Activated T-helper 2 cell treated with anti-CD3 and anti-CD28 coated beads, Interferon-gamma antibody, Interleukin-2, Interleukin-4, amounts not matched to agents 10 μg/mL and 5 μg/mL and 100 μg/mL, durations not matched to agents 14 hours and 24 hours and 36 hours (primary cell): ENCODE measurements around the gene KRT4. TPM values are rescaled to one million over a fixed set of nuclear protein-coding genes. Genes with fewer than 3 reads are reported as not detected.

Experiments used
- DNase-seq: peaks from one replicate; pipeline ENCODE4 v3.0.0; 2021; ENCODE audit warnings: low spot score
- H3K27ac Mint-ChIP-seq: one replicate; pipeline ENCODE4 v1.8.0; 2021; ENCODE audit warnings: mixed read lengths
- H3K27me3 Mint-ChIP-seq: one replicate; pipeline ENCODE4 v1.8.0; 2021; ENCODE audit warnings: low read depth, mixed read lengths
- H3K36me3 Mint-ChIP-seq: one replicate; pipeline ENCODE4 v1.8.0; 2021; ENCODE audit warnings: low read depth, mixed read lengths
- H3K4me1 Mint-ChIP-seq: one replicate; pipeline ENCODE4 v1.8.0; 2021; ENCODE audit warnings: low read depth, mixed read lengths
- H3K4me3 Mint-ChIP-seq: one replicate; pipeline ENCODE4 v1.8.0; 2021; ENCODE audit warnings: low read depth, mild to moderate bottlenecking, moderate library complexity, mixed read lengths
- H3K9me3 Mint-ChIP-seq: one replicate; pipeline ENCODE4 v1.8.0; 2021; ENCODE audit warnings: mixed read lengths
- intact Hi-C: fragments of 100-400 bp; cut with micrococcal nuclease; formaldehyde crosslinking; loops from one replicate; pipeline ENCODE4 v1.15.1; 2023
- total RNA-seq: library from RNA; stranded (reverse); gene quantifications from 2 replicates; pipeline ENCODE4 v1.2.3, GENCODE V29; 2022

Gene KRT4
- total RNA-seq, 1 donor from 2014 or later: not detected

- Mint-ChIP-seq H3K9me3 (no peaks in the 10 kb centered on the region), H3K27ac (no peak overlapping the region), H3K36me3 (no peaks in the 10 kb centered on the region), H3K4me3 (no peak overlapping the region), H3K27me3 (peaks cover 2% of the 10 kb centered on the region), H3K4me1 (peaks cover 5% of the 10 kb centered on the region)
- DNase-seq: no peak
- intact Hi-C loops: no loop called here
Observed at GRCh38 chr12:52823761-52824450, 10.0 kb upstream of the KRT4 start.

GRCh38 chr12:52822771-52823510 lies 9.0 kb upstream of the KRT4 start:
- no peaks in the 10 kb centered on the region for H3K4me1 Mint-ChIP-seq
- peaks cover 2% of the 10 kb centered on the region for H3K27me3 Mint-ChIP-seq
- DNase-seq: no peak
- H3K4me3 Mint-ChIP-seq: no peak overlapping the region
- no peaks in the 10 kb centered on the region for H3K36me3 Mint-ChIP-seq
- no peaks in the 10 kb centered on the region for H3K9me3 Mint-ChIP-seq
- intact Hi-C loops: no loop called here
- H3K27ac Mint-ChIP-seq: no peak overlapping the region

GRCh38 chr12:52821826-52822660 lies 8.1 kb upstream of the KRT4 start:
- H3K27me3 Mint-ChIP-seq: peaks cover 2% of the 10 kb centered on the region
- DNase-seq: no peak
- no peaks in the 10 kb centered on the region for H3K36me3 Mint-ChIP-seq

GRCh38 chr12:52821071-52821730 lies 7.3 kb upstream of the KRT4 start:
- Mint-ChIP-seq H3K9me3 (no peaks in the 10 kb centered on the region), H3K27ac (no peak overlapping the region), H3K4me1 (peaks cover 6% of the 10 kb centered on the region), H3K27me3 (peaks cover 2% of the 10 kb centered on the region), H3K4me3 (no peak overlapping the region), H3K36me3 (no peaks in the 10 kb centered on the region)
- DNase-seq: no peak
- intact Hi-C loops: no loop called here

More at GRCh38 chr12:52821826-52822660, 8.1 kb upstream of the KRT4 start:
- intact Hi-C loops: no loop called here
- Mint-ChIP-seq H3K9me3 (no peaks in the 10 kb centered on the region), H3K4me1 (peaks cover 6% of the 10 kb centered on the region), H3K4me3 (no peak overlapping the region), H3K27ac (no peak overlapping the region)

- Mint-ChIP-seq H3K36me3 (no peaks in the 10 kb centered on the region), H3K4me1 (peaks cover 6% of the 10 kb centered on the region), H3K9me3 (no peaks in the 10 kb centered on the region), H3K27ac (no peak overlapping the region), H3K4me3 (no peak overlapping the region), H3K27me3 (peaks cover 2% of the 10 kb centered on the region)
- DNase-seq: no peak
- intact Hi-C loops: no loop called here
Observed at GRCh38 chr12:52820521-52820920, 6.6 kb upstream of the KRT4 start.

- peaks cover 6% of the 10 kb centered on the region for H3K4me1 Mint-ChIP-seq
- no peak overlapping the region for H3K4me3 Mint-ChIP-seq
- no peak overlapping the region for H3K27ac Mint-ChIP-seq
- peaks cover 2% of the 10 kb centered on the region for H3K27me3 Mint-ChIP-seq
- DNase-seq: no peak
- intact Hi-C loops: no loop called here
- H3K36me3 Mint-ChIP-seq: no peaks in the 10 kb centered on the region
- H3K9me3 Mint-ChIP-seq: no peaks in the 10 kb centered on the region
Observed at GRCh38 chr12:52819731-52820510, 6.0 kb upstream of the KRT4 start.

- peaks cover 6% of the 10 kb centered on the region for H3K4me1 Mint-ChIP-seq
- no peak for DNase-seq
- no peak overlapping the region for H3K4me3 Mint-ChIP-seq
- H3K27ac Mint-ChIP-seq: no peak overlapping the region
- peaks cover 2% of the 10 kb centered on the region for H3K27me3 Mint-ChIP-seq
- no peaks in the 10 kb centered on the region for H3K9me3 Mint-ChIP-seq
- intact Hi-C loops: no loop called here
- no peaks in the 10 kb centered on the region for H3K36me3 Mint-ChIP-seq
Observed at GRCh38 chr12:52818887-52819420, 5.0 kb upstream of the KRT4 start.

- Mint-ChIP-seq H3K27ac (no peak overlapping the region), H3K9me3 (no peaks in the 10 kb centered on the region), H3K4me3 (no peak overlapping the region), H3K36me3 (no peaks in the 10 kb centered on the region), H3K27me3 (peaks cover 2% of the 10 kb centered on the region), H3K4me1 (peaks cover 6% of the 10 kb centered on the region)
- DNase-seq: no peak
- intact Hi-C loops: no loop called here
Observed at GRCh38 chr12:52818388-52818787, 4.5 kb upstream of the KRT4 start.

- no peaks in the 10 kb centered on the region for H3K9me3 Mint-ChIP-seq
- no peak for DNase-seq
- no peaks in the 10 kb centered on the region for H3K36me3 Mint-ChIP-seq
- H3K27me3 Mint-ChIP-seq: peaks cover 2% of the 10 kb centered on the region
- no peak overlapping the region for H3K4me3 Mint-ChIP-seq
- H3K4me1 Mint-ChIP-seq: peaks cover 6% of the 10 kb centered on the region
- intact Hi-C loops: no loop called here
- no peak overlapping the region for H3K27ac Mint-ChIP-seq
Observed at GRCh38 chr12:52817699-52818238, 3.9 kb upstream of the KRT4 start.

GRCh38 chr12:52817003-52817698 lies 3.2 kb upstream of the KRT4 start:
- intact Hi-C loops: no loop called here
- H3K9me3 Mint-ChIP-seq: no peaks in the 10 kb centered on the region
- H3K4me1 Mint-ChIP-seq: peaks cover 6% of the 10 kb centered on the region
- H3K4me3 Mint-ChIP-seq: no peak overlapping the region
- no peaks in the 10 kb centered on the region for H3K36me3 Mint-ChIP-seq
- peaks cover 2% of the 10 kb centered on the region for H3K27me3 Mint-ChIP-seq
- DNase-seq: no peak
- H3K27ac Mint-ChIP-seq: no peak overlapping the region
